Head of caudate nucleus (tissue), 42 donors: ENCODE measurements around the gene MYRFL.
A peak's percentile ranks its signal among the peaks of the same experiment; 100 is the strongest.
"Not testable (repeated sequence)": the region's sequence is repeated elsewhere in the genome, so short reads cannot be mapped to it uniquely, and the experiment has no call there.

Source experiments
- DNase-seq, 42 donors: peaks; one replicate each; pipeline versions ENCODE4 v3.0.0 to v3.0.0-alpha.2; 2020 to 2021; ENCODE audit warnings: mixed read lengths in 7 of 42
- intact Hi-C: fragments of 100-400 bp; cut with DNase I; formaldehyde crosslinking; loops from one replicate; pipeline ENCODE4 v1.15.0; 2022

The MYRFL gene

DNA sequence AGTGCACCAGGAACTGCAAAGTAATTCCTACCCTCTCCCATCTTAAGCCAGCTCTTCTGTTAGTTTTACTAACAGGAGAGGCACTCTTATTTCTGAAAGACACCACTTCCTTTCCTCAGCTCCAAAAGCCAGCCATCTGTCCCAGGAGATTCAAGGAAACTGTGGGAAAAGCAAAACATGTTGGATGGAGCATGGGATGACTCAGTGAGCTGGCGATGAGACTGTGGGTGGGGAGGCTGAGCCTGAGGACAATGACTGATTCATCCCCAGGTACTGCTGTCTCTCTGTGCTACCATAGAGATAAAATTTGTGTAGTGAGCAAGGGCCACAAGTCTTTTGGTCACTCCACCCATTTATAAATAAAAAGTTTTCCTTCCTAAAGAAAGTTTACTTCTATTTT lies 141.4 kb downstream of the MYRFL start:
- intact Hi-C loops: no loop called here
- DNase-seq: peak in 28 of 42 donors; percentile 6 to 71 (median 27)

DNA sequence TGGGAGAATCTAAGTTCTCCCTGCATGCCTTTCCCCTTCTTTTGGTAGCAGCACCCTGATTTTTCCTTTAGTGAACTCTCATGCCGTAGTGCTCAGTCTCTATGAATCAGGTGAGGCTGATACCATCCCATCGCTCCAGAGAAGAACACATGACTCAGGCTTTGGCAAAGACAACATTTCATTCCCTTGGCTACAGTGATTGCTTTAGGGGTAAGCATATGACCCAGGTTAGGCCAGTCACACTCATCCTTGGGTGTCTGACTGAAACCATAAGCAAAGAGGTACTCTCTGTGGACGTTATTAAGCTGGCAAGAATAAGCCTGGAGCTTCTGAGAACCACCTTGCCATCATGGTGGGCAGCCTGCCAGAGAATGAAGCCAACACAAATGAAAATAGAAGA lies 141.8 kb downstream of the MYRFL start:
- intact Hi-C loops: no loop called here
- DNase-seq: no peak

GRCh38 chr12:69969011-69969410 lies 144.0 kb downstream of the MYRFL start:
- no peak for DNase-seq
- intact Hi-C loops: no loop called here

DNA sequence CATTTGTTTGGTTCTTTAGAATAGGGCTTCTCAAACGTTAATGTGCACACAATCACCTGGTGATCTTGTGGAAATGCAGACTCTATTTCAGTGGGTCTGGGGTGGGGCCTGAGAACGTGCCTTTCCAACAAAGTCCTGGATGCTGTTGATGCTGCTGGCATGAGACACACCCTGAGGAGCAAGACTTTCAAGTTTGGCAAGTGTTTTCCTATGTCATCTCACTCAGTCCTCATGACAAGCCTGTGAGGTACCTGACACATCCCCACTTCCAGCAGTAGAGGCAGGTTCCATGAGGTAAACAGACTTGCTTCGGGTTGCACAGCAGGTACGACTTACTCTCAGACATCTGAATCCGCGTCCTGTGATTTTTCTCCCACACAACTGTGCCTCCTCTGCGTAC lies 147.1 kb downstream of the MYRFL start:
- intact Hi-C loops: no loop called here
- no peak for DNase-seq

GRCh38 chr12:69978020-69978419 lies 153.0 kb downstream of the MYRFL start:
- no peak for DNase-seq
- intact Hi-C loops: no loop called here

DNA sequence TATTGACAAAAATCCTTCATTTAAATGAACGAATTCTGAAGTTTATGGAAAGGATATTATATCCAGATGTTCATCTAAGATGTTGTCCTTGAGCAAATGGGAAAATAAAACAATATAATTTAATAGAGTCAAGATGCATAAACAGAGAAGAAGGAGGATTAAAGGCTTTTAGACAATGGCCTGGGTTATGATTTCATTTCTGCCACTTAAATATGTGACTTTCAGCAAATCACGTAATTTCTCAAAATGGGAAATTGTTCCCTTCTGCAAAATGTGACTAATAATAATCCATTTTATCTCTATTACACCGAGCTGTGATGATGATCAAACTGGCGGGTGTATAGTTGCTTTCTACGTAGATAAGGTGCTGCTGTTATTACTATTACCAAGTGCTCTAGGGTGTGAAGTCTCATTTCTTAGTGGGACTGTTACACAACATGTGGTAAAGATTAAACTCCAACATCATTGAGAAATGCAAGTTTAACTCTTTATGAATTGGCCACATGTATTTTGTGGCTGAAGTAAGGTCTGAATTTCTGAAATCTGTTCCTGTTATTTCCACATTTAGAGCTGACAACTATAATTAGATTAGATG lies 157.0 kb downstream of the MYRFL start:
- DNase-seq: no peak
- intact Hi-C loops: no loop called here

DNA sequence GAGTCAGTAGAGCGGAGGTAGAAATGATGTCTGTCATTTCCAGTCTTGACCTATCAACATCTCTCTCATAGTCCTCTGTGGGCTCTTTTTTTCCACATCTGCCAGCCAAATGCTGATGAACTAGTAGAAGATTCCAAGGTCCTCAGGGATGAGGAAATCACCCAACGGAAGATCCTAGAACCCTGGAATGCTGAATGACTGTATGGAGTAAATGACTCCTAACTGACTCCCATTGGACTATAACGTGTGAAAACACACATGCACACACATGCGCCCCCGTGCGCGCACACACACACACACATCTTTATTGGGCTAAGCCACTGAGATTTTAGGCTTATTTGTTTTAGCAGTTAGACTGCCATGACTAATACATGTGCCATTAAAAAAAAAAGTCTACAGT lies 159.2 kb downstream of the MYRFL start:
- no peak for DNase-seq
- intact Hi-C loops: no loop called here

GRCh38 chr12:69985656-69986055 lies 160.6 kb downstream of the MYRFL start:
- intact Hi-C loops: no loop called here
- no peak for DNase-seq

DNA sequence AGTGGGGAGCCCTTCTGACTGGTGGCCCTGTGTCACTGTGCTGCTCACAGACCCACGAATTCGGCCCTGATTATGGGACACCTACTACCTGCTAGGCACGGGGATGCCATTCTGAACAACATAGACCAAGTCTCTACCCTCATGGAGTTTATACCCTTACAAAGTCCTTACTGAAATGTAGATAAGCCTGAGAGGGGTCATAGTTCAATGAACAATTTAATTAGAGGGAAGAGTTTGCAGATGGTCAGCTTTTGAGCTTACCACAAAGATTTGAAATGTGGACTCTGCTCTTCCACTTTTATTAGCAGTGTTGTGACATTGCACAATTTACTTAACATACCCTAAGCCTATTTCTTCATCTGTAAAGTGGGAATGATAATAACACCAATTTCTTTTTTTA lies 161.1 kb downstream of the MYRFL start:
- DNase-seq: no peak
- intact Hi-C loops: no loop called here

- intact Hi-C loops: no loop called here
- DNase-seq: no peak
Measured at GRCh38 chr12:69987579-69988091, 162.6 kb downstream of the MYRFL start.

DNA sequence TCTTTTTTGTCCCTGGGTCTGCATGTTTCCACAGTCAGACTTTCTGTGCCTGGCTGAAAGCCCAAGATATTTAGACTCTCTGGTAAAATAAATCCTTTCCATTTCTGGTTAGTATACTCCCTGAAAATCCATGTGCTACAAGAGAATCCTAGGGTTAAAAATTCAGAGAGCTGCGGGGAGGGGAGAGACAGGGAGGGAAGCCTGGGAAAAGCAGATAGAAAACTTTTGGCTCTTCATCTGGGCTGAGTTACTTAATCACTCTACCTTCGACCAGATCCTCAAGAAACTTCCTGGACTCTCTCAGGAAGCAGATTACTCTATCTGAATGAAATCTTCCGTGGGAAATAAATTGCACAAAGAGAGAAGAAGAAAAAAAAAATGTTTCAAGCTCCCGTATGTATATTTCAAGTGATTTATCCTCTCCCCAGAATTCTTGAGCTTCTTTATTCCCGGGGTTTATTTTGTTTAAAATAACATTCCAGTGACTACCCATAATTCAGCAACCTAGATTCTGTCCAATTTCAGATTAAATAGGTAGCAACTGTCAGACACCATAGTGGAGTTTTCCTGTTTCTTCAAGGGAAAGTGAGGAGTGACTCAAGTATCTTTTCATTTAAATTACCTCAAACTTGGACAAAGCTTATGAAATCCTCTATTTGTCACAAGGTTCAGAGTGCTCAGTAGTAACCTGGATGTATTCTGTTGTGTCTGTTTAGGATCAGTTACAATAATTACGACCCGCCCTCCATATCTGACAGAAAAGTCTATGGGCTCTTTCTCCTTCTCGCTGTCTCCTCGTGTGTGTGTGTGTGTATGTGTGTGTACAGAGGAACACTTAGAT lies 163.7 kb downstream of the MYRFL start:
- DNase-seq: no peak
- intact Hi-C loops: no loop called here

- peak in 1 of 42 donors; percentile 37 for DNase-seq
- intact Hi-C loops: no loop called here
Measured at GRCh38 chr12:69991690-69992288, 166.8 kb downstream of the MYRFL start.

DNA sequence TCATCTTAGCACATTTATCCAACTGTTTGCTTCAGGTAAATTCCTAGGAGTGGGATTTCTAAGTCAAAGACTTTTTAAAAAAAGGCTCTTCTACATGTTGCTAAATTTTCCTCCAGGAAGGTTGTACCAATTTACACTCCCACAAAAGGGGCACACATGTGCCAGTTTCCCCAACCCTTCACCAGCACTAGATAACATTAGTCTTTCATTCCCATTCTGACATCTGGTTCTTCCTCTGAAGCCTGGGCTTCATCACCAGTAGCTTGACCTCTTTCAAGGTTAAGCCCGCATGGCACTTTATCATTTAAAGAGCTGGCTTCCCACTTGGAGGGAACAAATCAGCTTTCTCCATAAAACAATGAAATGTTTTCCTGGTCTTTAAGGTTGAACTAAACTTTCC lies 168.4 kb downstream of the MYRFL start:
- no peak for DNase-seq
- intact Hi-C loops: no loop called here

DNA sequence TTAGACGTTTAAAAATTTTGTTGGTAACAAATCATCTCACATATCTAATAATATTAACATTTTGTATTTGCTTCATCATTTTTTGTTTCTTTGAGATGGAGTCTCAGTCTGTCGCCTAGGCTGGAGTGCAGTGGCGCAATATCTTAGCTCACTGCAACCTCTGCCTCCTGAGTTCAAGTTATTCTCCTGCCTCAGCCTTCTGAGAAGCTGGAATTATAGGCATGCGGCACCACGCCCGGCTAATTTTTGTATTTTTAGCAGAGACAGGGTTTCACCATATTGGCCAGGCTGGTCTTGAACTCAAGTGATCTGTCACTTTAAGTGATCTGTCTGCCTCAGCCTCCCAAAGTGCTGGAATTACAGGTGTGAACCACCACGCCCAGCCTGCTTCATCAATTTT lies 169.1 kb downstream of the MYRFL start:
- intact Hi-C loops, DNase-seq: not testable (repeated sequence)

DNA sequence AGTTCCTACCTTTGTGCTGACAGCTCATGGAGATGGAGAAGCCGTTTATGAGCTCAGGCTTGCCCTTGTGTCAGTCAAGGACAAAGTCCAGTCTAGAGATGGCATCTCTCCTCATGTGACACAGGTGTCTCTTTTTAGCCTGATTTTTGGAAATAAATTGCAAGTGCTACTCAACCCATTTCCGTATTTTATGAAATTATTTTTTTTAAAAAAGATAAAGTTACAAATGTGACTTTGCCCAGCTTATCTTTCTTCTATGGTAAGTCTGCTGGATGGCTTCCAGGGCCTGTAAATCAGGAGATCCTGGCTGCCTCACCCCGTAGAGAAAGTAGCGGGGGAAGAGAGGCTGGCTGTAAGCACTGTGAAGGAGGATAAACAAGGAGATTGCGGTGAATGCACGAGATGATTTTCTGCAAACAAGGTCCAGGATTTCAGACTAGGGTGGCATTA lies 169.7 kb downstream of the MYRFL start:
- intact Hi-C loops: no loop called here
- DNase-seq: no peak

- intact Hi-C loops: no loop called here
- DNase-seq: no peak
Measured at GRCh38 chr12:69996241-69996640, 171.2 kb downstream of the MYRFL start.

GRCh38 chr12:69996722-69997121 lies 171.7 kb downstream of the MYRFL start:
- no peak for DNase-seq
- intact Hi-C loops: no loop called here

DNA sequence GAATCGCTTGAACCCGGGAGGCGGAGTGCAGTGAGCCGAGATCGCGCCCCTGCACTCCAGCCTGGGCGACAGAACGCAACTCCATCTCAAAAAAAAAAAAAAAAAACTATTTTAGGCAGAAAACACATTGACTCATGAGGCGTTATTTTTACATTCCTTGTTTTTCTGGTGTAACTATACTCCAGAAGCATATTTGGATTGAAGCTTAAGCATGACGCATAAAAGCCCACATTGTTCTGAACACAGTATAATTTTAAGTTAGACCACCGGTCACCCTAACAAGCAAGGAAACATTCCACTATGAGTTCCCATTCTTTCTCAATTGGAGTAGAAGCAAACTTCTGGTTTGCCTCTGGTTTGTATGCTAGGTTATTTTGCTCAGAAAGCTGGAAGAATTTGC lies 173.0 kb downstream of the MYRFL start:
- no peak for DNase-seq
- intact Hi-C loops: no loop called here

DNA sequence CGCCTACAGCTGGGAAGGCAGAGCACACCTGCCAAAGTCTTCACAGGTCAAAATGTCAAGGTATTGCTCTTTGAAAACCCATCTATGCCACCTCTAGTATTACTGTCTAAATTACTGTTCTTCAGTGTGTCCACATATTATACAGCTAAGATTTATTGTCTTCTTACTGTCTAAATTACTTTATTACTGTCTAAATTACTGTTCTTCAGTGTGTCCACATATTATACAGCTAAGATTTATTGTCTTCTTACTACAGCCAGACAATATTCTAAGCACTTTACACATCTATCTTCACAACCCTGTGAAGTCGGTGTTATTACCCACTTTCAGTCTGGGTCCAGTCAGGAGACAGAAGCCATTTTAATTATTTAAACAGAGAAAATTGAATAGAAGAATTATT lies 173.9 kb downstream of the MYRFL start:
- DNase-seq: no peak
- intact Hi-C loops: no loop called here

- no peak for DNase-seq
- intact Hi-C loops: no loop called here
Measured at GRCh38 chr12:69999561-69999960, 174.5 kb downstream of the MYRFL start.
